Astrocyte (in vitro differentiated cells and primary cell): ENCODE data around the gene TIA1. TPM values are rescaled to one million over a fixed set of nuclear protein-coding genes. Genes with fewer than 3 reads are reported as not detected.

ENCODE experiments used
- DNase-seq: peaks from one replicate; pipeline ENCODE4 v3.0.0-alpha.2; 2010; ENCODE audit warnings: low read depth
- FAIRE-seq: peaks from 2 replicates; lab custom pipeline; 2011; peaks lifted over from hg19 to GRCh38; lab: Jason Lieb, UNC
- H2AFZ ChIP-seq: 2 replicates; pipeline ENCODE4 v1.6.0; 2012; ENCODE audit warnings: low read depth, low read length, inconsistent platforms
- H3K27ac ChIP-seq: 2 replicates; pipeline ENCODE4 v1.5.1; 2011; ENCODE audit warnings: low read depth, low read length, inconsistent platforms
- H3K27me3 ChIP-seq: 2 replicates; pipeline ENCODE4 v1.6.0; 2011; ENCODE audit warnings: low read length, inconsistent platforms; ENCODE audit not compliant: insufficient read depth
- H3K36me3 ChIP-seq: 2 replicates; pipeline ENCODE4 v1.5.1; 2011; ENCODE audit warnings: low read length, inconsistent platforms; ENCODE audit not compliant: insufficient read depth
- H3K4me1 ChIP-seq: 2 replicates; pipeline ENCODE4 v1.5.1; 2011; ENCODE audit warnings: low read length, inconsistent platforms; ENCODE audit not compliant: insufficient read depth
- H3K4me2 ChIP-seq: 2 replicates; pipeline ENCODE4 v1.6.0; 2012; ENCODE audit warnings: low read length, inconsistent platforms
- H3K4me3 ChIP-seq: 2 replicates; pipeline ENCODE4 v1.5.1; 2011; ENCODE audit warnings: low read depth, mild to moderate bottlenecking, low read length, inconsistent platforms; ENCODE audit not compliant: insufficient read depth
- H3K79me2 ChIP-seq: 2 replicates; pipeline ENCODE4 v1.6.0; 2012; ENCODE audit warnings: mild to moderate bottlenecking, low read length, inconsistent platforms; ENCODE audit not compliant: insufficient read depth
- H3K9ac ChIP-seq: 2 replicates; pipeline ENCODE4 v1.6.0; 2012; ENCODE audit warnings: mild to moderate bottlenecking, low read length, inconsistent platforms
- H3K9me3 ChIP-seq: 2 replicates; pipeline ENCODE4 v1.5.1; 2012; ENCODE audit warnings: low read depth, mild to moderate bottlenecking, low read length, inconsistent platforms; ENCODE audit not compliant: insufficient read depth
- H4K20me1 ChIP-seq: 2 replicates; pipeline ENCODE4 v1.6.0; 2012; ENCODE audit warnings: low read length, inconsistent platforms; ENCODE audit not compliant: insufficient read depth
- H3K27ac Mint-ChIP-seq: one replicate; pipeline ENCODE4 v1.8.0; 2021; ENCODE audit warnings: mild to moderate bottlenecking, mixed read lengths; ENCODE audit not compliant: unreplicated experiment
- H3K27me3 Mint-ChIP-seq: one replicate; pipeline ENCODE4 v1.8.0; 2021; ENCODE audit warnings: low read depth, mixed read lengths; ENCODE audit not compliant: unreplicated experiment
- H3K36me3 Mint-ChIP-seq: one replicate; pipeline ENCODE4 v1.8.0; 2021; ENCODE audit warnings: low read depth, mixed read lengths; ENCODE audit not compliant: unreplicated experiment
- H3K4me1 Mint-ChIP-seq: one replicate; pipeline ENCODE4 v1.8.0; 2021; ENCODE audit warnings: low read depth, mixed read lengths; ENCODE audit not compliant: unreplicated experiment
- H3K4me3 Mint-ChIP-seq: one replicate; pipeline ENCODE4 v1.8.0; 2021; ENCODE audit warnings: mild to moderate bottlenecking, moderate library complexity, mixed read lengths; ENCODE audit not compliant: unreplicated experiment
- H3K9me3 Mint-ChIP-seq: one replicate; pipeline ENCODE4 v1.8.0; 2021; ENCODE audit warnings: mild to moderate bottlenecking, mixed read lengths; ENCODE audit not compliant: unreplicated experiment
- CTCF ChIP-seq: IDR thresholded peaks from 2 replicates; pipeline ENCODE4 v1.5.1; 2011; ENCODE audit warnings: low read depth, mild to moderate bottlenecking, inconsistent platforms, low read length, moderate library complexity; ENCODE audit not compliant: insufficient read depth
- EZH2 ChIP-seq: IDR thresholded peaks from 2 replicates; pipeline ENCODE4 v1.6.1; 2012; ENCODE audit warnings: mild to moderate bottlenecking, low read length, inconsistent platforms; ENCODE audit not compliant: insufficient read depth
- total RNA-seq: library from RNA; stranded (reverse); gene quantifications from 2 replicates; pipeline ENCODE4 v1.2.1, GENCODE V29; 2021

The TIA1 gene
- total RNA-seq, 1 donor from 2014 or later, result 104 TPM

- Mint-ChIP-seq H3K4me3 (peak overlapping the region; percentile 34), H3K9me3 (no peaks in the 10 kb centered on the region), H3K27me3 (no peaks in the 10 kb centered on the region), H3K4me1 (peaks cover 15% of the 10 kb centered on the region), H3K27ac (no peak overlapping the region), H3K36me3 (peaks cover 3% of the 10 kb centered on the region)
- Histone ChIP-seq H3K27me3 (no peaks in the 10 kb centered on the region), H2AFZ (no peak overlapping the region), H3K4me2 (no peak overlapping the region), H3K9ac (no peak overlapping the region), H4K20me1 (peaks cover 87% of the 10 kb centered on the region), H3K27ac (no peak overlapping the region), H3K79me2 (peaks cover 99% of the 10 kb centered on the region), H3K36me3 (peaks cover 10% of the 10 kb centered on the region), H3K9me3 (no peaks in the 10 kb centered on the region), H3K4me3 (no peak overlapping the region), H3K4me1 (peaks cover 9% of the 10 kb centered on the region)
- FAIRE-seq, result no peak
- DNase-seq, result no peak
- TF ChIP-seq EZH2, result no peak
- no peak for TF ChIP-seq CTCF
These were observed 5.9 kb downstream of the TIA1 start for GRCh38 chr2:70242552-70242951.

- no peak overlapping the region for H2AFZ ChIP-seq
- H3K79me2 ChIP-seq, result peaks cover 99% of the 10 kb centered on the region
- H3K36me3 ChIP-seq, result peaks cover 10% of the 10 kb centered on the region
- FAIRE-seq, result no peak
- H3K9me3 Mint-ChIP-seq, result no peaks in the 10 kb centered on the region
- H4K20me1 ChIP-seq, result peaks cover 90% of the 10 kb centered on the region
- H3K9me3 ChIP-seq, result no peaks in the 10 kb centered on the region
- H3K4me3 Mint-ChIP-seq, result no peak overlapping the region
- H3K9ac ChIP-seq, result no peak overlapping the region
- peaks cover 9% of the 10 kb centered on the region for H3K4me1 ChIP-seq
- H3K4me1 Mint-ChIP-seq, result peaks cover 15% of the 10 kb centered on the region
- no peaks in the 10 kb centered on the region for H3K27me3 ChIP-seq
- H3K27ac Mint-ChIP-seq, result no peak overlapping the region
- H3K27ac ChIP-seq, result no peak overlapping the region
- H3K4me2 ChIP-seq, result peak overlapping the region; percentile 53
- H3K4me3 ChIP-seq, result no peak overlapping the region
- H3K36me3 Mint-ChIP-seq, result peaks cover 3% of the 10 kb centered on the region
- no peaks in the 10 kb centered on the region for H3K27me3 Mint-ChIP-seq
- no peak for DNase-seq
- TF ChIP-seq EZH2 (no peak), CTCF (no peak)
These were observed 7.1 kb downstream of the TIA1 start for GRCh38 chr2:70241340-70241739.

GRCh38 chr2:70240599-70240998, 7.8 kb downstream of the TIA1 start:
- H3K4me2 ChIP-seq, result no peak overlapping the region
- H3K9me3 ChIP-seq, result no peaks in the 10 kb centered on the region
- no peak overlapping the region for H3K4me3 ChIP-seq
- H3K36me3 Mint-ChIP-seq, result peaks cover 3% of the 10 kb centered on the region
- peaks cover 15% of the 10 kb centered on the region for H3K4me1 Mint-ChIP-seq
- H3K9me3 Mint-ChIP-seq, result no peaks in the 10 kb centered on the region
- H2AFZ ChIP-seq, result no peak overlapping the region
- no peak overlapping the region for H3K9ac ChIP-seq
- H3K4me3 Mint-ChIP-seq, result no peak overlapping the region
- no peak overlapping the region for H3K27ac Mint-ChIP-seq
- peaks cover 99% of the 10 kb centered on the region for H3K79me2 ChIP-seq
- H3K27me3 ChIP-seq, result no peaks in the 10 kb centered on the region
- peaks cover 9% of the 10 kb centered on the region for H3K4me1 ChIP-seq
- no peak overlapping the region for H3K27ac ChIP-seq
- H3K36me3 ChIP-seq, result peaks cover 10% of the 10 kb centered on the region
- no peak for FAIRE-seq
- peaks cover 88% of the 10 kb centered on the region for H4K20me1 ChIP-seq
- DNase-seq, result no peak
- H3K27me3 Mint-ChIP-seq, result no peaks in the 10 kb centered on the region
- no peak for TF ChIP-seq EZH2
- TF ChIP-seq CTCF, result no peak
